HepG2 (cell line): ENCODE data around the gene EHBP1. TPM values are rescaled to one million over a fixed set of nuclear protein-coding genes. Genes with fewer than 3 reads are reported as not detected.
A peak's percentile ranks its signal among the peaks of the same experiment; 100 is the strongest.

ENCODE experiments used
- AGO2 ChIP-seq: fragments of 200-400 bp; formaldehyde crosslinking; optimal IDR thresholded peaks from 2 replicates; pipeline ENCODE3; 2017; ENCODE audit warnings: mild to moderate bottlenecking, low read depth, low read length, moderate library complexity
- HDAC6 ChIP-seq: fragments of 200-600 bp; sonication (generic); IDR thresholded peaks from 2 replicates; pipeline ENCODE4 v1.7.0; 2017; ENCODE audit warnings: mild to moderate bottlenecking, antibody characterized with exemption, low read length, low read depth
- HOXA3 ChIP-seq: sonication (generic); formaldehyde crosslinking; IDR thresholded peaks from 2 replicates; pipeline ENCODE4 v1.5.0; 2020; ENCODE audit warnings: missing genetic modification reagents
- POLR2G ChIP-seq: fragments of 200-400 bp; formaldehyde crosslinking; IDR thresholded peaks from 2 replicates; pipeline ENCODE4 v1.6.1; 2018; ENCODE audit warnings: mild to moderate bottlenecking, low read depth, low read length, moderate library complexity
- RARA ChIP-seq: IDR thresholded peaks from 2 replicates; pipeline ENCODE4 v1.6.1; 2016; ENCODE audit warnings: missing genetic modification reagents, missing compliant biosample characterization
- SAP130 ChIP-seq: IDR thresholded peaks from 2 replicates; pipeline ENCODE4 v1.6.1; 2016; ENCODE audit warnings: low read depth
- ZBTB20 ChIP-seq: sonication (generic); formaldehyde crosslinking; IDR thresholded peaks from 2 replicates; pipeline ENCODE4 v1.8.1; 2023; ENCODE audit warnings: missing genetic modification reagents, low read depth, mild to moderate bottlenecking, borderline replicate concordance
- ZNF296 ChIP-seq: sonication (generic); formaldehyde crosslinking; conservative IDR thresholded peaks from 2 replicates; pipeline ENCODE4 v1.5.0; 2020; ENCODE audit warnings: mild to moderate bottlenecking, missing genetic modification reagents
- polyA plus RNA-seq, 8 experiments: library from polyadenylated mRNA; depleted of rRNA in 3 of 8; stranded (reverse) in 7 of 8; unstranded in 1 of 8; fragments of >200 nt; fragmentation: Illumina TruSeq in 4 of 8; extraction: Trizol in 4 of 8; gene quantifications; 2 replicates each; pipeline versions ENCODE4 v1.2.1 to v1.2.3, GENCODE V29; 2011 to 2016; ENCODE audit warnings: low read depth in 4 of 8, missing spikeins in 1 of 8, mixed read lengths in 1 of 8; ENCODE audit not compliant: insufficient read depth in 1 of 8
- total RNA-seq, 5 experiments: library from RNA; depleted of rRNA; stranded (reverse); fragments of >200 nt; fragmentation: Illumina TruSeq; extraction: Trizol; gene quantifications; 2 replicates each; pipeline ENCODE4 v1.2.3, GENCODE V29; 2016; ENCODE audit warnings: low read depth in 1 of 5
- TF ChIP-seq, protein P1 (sequence below): sonication (generic); formaldehyde crosslinking; IDR thresholded peaks from 2 replicates; pipeline ENCODE4 v1.8.1; 2023; ENCODE audit warnings: missing genetic modification reagents, inconsistent platforms, borderline replicate concordance
- TF ChIP-seq, protein P2 (sequence below): sonication (generic); formaldehyde crosslinking; IDR thresholded peaks from 2 replicates; pipeline ENCODE4 v1.9.0; 2021; ENCODE audit warnings: missing genetic modification reagents, borderline replicate concordance
- TF ChIP-seq, protein P3 (sequence below): sonication (generic); formaldehyde crosslinking; conservative IDR thresholded peaks from 2 replicates; pipeline ENCODE4 v1.4.0; 2020; ENCODE audit warnings: mild to moderate bottlenecking, missing genetic modification reagents, moderate library complexity
- TF ChIP-seq, protein P4 (sequence below): sonication (generic); formaldehyde crosslinking; IDR thresholded peaks from 2 replicates; pipeline ENCODE4 v1.5.0; 2020; ENCODE audit warnings: mild to moderate bottlenecking, missing genetic modification reagents, borderline replicate concordance

Gene EHBP1
- total and polyA plus RNA-seq, 2 of the 13 experiments (the other 11 are each of a cell fraction or from before 2014, with no cell fraction given) = 93.5 to 146 TPM

DNA sequence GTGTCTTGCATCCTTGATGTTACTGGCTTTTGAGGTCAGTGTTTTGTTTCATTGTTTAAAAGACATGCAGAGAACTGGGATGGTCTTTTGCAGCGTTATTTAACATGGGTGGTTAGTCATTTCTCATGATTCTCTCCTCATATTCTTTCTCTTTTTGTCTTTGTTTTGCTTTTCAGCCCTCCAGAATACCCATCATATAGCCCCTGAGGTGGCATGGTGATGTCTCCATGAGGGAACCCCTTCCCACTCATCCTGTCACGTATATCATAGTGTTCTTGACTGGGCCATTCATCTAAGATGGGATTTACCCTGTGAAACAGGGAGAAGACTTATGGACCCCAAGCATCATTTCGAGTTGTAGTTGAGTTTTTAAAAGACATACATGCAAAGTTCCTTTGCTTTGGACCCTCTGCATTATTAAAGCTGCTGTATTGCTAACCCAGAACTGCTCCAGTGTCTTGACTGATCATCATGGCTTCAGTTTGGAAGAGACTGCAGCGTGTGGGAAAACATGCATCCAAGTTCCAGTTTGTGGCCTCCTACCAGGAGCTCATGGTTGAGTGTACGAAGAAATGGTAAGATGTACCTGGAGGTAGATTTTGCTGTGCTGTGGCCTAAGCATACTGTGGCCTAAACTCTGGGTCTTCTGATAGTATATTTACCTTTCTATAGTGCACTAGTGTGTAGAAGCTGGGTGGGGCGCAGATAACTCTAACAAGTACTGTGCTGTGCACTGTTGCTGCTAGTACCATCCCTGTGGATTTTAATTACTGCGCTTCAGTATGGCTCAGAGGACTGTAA is 1.4 kb downstream of the EHBP1 start (continued):
- TF ChIP-seq, protein P1, sequence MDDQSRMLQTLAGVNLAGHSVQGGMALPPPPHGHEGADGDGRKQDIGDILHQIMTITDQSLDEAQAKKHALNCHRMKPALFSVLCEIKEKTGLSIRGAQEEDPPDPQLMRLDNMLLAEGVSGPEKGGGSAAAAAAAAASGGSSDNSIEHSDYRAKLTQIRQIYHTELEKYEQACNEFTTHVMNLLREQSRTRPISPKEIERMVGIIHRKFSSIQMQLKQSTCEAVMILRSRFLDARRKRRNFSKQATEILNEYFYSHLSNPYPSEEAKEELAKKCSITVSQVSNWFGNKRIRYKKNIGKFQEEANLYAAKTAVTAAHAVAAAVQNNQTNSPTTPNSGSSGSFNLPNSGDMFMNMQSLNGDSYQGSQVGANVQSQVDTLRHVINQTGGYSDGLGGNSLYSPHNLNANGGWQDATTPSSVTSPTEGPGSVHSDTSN (CRISPR knock-in tag) = no peak
- TF ChIP-seq, protein P2, sequence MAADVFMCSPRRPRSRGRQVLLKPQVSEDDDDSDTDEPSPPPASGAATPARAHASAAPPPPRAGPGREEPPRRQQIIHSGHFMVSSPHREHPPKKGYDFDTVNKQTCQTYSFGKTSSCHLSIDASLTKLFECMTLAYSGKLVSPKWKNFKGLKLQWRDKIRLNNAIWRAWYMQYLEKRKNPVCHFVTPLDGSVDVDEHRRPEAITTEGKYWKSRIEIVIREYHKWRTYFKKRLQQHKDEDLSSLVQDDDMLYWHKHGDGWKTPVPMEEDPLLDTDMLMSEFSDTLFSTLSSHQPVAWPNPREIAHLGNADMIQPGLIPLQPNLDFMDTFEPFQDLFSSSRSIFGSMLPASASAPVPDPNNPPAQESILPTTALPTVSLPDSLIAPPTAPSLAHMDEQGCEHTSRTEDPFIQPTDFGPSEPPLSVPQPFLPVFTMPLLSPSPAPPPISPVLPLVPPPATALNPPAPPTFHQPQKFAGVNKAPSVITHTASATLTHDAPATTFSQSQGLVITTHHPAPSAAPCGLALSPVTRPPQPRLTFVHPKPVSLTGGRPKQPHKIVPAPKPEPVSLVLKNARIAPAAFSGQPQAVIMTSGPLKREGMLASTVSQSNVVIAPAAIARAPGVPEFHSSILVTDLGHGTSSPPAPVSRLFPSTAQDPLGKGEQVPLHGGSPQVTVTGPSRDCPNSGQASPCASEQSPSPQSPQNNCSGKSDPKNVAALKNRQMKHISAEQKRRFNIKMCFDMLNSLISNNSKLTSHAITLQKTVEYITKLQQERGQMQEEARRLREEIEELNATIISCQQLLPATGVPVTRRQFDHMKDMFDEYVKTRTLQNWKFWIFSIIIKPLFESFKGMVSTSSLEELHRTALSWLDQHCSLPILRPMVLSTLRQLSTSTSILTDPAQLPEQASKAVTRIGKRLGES (CRISPR knock-in tag) = no peak
- TF ChIP-seq ZBTB20 (CRISPR knock-in tag) = no peak
- TF ChIP-seq, protein P3, sequence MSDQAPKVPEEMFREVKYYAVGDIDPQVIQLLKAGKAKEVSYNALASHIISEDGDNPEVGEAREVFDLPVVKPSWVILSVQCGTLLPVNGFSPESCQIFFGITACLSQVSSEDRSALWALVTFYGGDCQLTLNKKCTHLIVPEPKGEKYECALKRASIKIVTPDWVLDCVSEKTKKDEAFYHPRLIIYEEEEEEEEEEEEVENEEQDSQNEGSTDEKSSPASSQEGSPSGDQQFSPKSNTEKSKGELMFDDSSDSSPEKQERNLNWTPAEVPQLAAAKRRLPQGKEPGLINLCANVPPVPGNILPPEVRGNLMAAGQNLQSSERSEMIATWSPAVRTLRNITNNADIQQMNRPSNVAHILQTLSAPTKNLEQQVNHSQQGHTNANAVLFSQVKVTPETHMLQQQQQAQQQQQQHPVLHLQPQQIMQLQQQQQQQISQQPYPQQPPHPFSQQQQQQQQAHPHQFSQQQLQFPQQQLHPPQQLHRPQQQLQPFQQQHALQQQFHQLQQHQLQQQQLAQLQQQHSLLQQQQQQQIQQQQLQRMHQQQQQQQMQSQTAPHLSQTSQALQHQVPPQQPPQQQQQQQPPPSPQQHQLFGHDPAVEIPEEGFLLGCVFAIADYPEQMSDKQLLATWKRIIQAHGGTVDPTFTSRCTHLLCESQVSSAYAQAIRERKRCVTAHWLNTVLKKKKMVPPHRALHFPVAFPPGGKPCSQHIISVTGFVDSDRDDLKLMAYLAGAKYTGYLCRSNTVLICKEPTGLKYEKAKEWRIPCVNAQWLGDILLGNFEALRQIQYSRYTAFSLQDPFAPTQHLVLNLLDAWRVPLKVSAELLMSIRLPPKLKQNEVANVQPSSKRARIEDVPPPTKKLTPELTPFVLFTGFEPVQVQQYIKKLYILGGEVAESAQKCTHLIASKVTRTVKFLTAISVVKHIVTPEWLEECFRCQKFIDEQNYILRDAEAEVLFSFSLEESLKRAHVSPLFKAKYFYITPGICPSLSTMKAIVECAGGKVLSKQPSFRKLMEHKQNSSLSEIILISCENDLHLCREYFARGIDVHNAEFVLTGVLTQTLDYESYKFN (CRISPR knock-in tag) = peak; percentile 33; the same call in 1 of the 2 replicates
- TF ChIP-seq HDAC6 = no peak
- TF ChIP-seq RARA (CRISPR knock-in tag) = peak; percentile 36
- no peak for TF ChIP-seq AGO2
- TF ChIP-seq, protein P4, sequence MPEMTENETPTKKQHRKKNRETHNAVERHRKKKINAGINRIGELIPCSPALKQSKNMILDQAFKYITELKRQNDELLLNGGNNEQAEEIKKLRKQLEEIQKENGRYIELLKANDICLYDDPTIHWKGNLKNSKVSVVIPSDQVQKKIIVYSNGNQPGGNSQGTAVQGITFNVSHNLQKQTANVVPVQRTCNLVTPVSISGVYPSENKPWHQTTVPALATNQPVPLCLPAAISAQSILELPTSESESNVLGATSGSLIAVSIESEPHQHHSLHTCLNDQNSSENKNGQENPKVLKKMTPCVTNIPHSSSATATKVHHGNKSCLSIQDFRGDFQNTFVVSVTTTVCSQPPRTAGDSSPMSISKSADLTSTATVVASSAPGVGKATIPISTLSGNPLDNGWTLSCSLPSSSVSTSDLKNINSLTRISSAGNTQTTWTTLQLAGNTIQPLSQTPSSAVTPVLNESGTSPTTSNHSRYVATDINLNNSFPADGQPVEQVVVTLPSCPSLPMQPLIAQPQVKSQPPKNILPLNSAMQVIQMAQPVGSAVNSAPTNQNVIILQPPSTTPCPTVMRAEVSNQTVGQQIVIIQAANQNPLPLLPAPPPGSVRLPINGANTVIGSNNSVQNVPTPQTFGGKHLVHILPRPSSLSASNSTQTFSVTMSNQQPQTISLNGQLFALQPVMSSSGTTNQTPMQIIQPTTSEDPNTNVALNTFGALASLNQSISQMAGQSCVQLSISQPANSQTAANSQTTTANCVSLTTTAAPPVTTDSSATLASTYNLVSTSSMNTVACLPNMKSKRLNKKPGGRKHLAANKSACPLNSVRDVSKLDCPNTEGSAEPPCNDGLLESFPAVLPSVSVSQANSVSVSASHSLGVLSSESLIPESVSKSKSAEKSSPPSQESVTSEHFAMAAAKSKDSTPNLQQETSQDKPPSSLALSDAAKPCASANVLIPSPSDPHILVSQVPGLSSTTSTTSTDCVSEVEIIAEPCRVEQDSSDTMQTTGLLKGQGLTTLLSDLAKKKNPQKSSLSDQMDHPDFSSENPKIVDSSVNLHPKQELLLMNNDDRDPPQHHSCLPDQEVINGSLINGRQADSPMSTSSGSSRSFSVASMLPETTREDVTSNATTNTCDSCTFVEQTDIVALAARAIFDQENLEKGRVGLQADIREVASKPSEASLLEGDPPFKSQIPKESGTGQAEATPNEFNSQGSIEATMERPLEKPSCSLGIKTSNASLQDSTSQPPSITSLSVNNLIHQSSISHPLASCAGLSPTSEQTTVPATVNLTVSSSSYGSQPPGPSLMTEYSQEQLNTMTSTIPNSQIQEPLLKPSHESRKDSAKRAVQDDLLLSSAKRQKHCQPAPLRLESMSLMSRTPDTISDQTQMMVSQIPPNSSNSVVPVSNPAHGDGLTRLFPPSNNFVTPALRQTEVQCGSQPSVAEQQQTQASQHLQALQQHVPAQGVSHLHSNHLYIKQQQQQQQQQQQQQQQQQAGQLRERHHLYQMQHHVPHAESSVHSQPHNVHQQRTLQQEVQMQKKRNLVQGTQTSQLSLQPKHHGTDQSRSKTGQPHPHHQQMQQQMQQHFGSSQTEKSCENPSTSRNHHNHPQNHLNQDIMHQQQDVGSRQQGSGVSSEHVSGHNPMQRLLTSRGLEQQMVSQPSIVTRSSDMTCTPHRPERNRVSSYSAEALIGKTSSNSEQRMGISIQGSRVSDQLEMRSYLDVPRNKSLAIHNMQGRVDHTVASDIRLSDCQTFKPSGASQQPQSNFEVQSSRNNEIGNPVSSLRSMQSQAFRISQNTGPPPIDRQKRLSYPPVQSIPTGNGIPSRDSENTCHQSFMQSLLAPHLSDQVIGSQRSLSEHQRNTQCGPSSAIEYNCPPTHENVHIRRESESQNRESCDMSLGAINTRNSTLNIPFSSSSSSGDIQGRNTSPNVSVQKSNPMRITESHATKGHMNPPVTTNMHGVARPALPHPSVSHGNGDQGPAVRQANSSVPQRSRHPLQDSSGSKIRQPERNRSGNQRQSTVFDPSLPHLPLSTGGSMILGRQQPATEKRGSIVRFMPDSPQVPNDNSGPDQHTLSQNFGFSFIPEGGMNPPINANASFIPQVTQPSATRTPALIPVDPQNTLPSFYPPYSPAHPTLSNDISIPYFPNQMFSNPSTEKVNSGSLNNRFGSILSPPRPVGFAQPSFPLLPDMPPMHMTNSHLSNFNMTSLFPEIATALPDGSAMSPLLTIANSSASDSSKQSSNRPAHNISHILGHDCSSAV (CRISPR knock-in tag) = no peak
- peak; percentile 40; the same call in 1 of the 2 replicates for TF ChIP-seq POLR2G
- TF ChIP-seq ZNF296 = no peak
- TF ChIP-seq SAP130 (CRISPR knock-in tag) = peak; percentile 71
- peak; percentile 63 for TF ChIP-seq HOXA3
